Suprapubic skin (tissue), 3 donors: ENCODE results near the gene SLC35A4.

Experiments used
- CTCF ChIP-seq, 2 donors: fragments of 200-600 bp in 1 of 2; fragments of 450-650 bp in 1 of 2; sonication (generic) in 1 of 2; IDR thresholded peaks; one replicate each; pipeline ENCODE4 v1.5.1; 2016 to 2019; ENCODE audit warnings: antibody characterized with exemption in 2 of 2, mild to moderate bottlenecking in 1 of 2, moderate library complexity in 1 of 2
- EP300 ChIP-seq: sonication (generic); formaldehyde crosslinking; IDR thresholded peaks from one replicate; pipeline ENCODE4 v1.6.1; 2017; ENCODE audit warnings: antibody characterized with exemption
- POLR2A ChIP-seq, 2 donors: fragments of 450-650 bp; IDR thresholded peaks; one replicate each; pipeline ENCODE4 v1.6.1; 2017; ENCODE audit warnings: antibody characterized with exemption in 2 of 2, mild to moderate bottlenecking in 2 of 2, moderate library complexity in 2 of 2

GRCh38 chr5:140588311-140589070, 23.9 kb downstream of the SLC35A4 start:
- TF ChIP-seq CTCF (IDR thresholded peaks at IDR 0.05) (no peak), POLR2A (IDR thresholded peaks at IDR 0.05) (no peak), EP300 (no peak)
